HG02610 (cell line): ENCODE measurements around the gene ELP5.
A peak's percentile ranks its signal among the peaks of the same experiment; 100 is the strongest.

Experiments used
- ATAC-seq: cut with Tn5 transposase; IDR thresholded peaks from one replicate; pipeline ENCODE4 v1.9.1; 2021; ENCODE audit warnings: mild to moderate bottlenecking, moderate library complexity; ENCODE audit not compliant: unreplicated experiment

ELP5 gene

GRCh38 chr17:7218758-7219157, 33.3 kb upstream of the ELP5 start:
- ATAC-seq = no peak

- ATAC-seq = no peak
Observed at GRCh38 chr17:7219229-7219811, 32.7 kb upstream of the ELP5 start.

DNA sequence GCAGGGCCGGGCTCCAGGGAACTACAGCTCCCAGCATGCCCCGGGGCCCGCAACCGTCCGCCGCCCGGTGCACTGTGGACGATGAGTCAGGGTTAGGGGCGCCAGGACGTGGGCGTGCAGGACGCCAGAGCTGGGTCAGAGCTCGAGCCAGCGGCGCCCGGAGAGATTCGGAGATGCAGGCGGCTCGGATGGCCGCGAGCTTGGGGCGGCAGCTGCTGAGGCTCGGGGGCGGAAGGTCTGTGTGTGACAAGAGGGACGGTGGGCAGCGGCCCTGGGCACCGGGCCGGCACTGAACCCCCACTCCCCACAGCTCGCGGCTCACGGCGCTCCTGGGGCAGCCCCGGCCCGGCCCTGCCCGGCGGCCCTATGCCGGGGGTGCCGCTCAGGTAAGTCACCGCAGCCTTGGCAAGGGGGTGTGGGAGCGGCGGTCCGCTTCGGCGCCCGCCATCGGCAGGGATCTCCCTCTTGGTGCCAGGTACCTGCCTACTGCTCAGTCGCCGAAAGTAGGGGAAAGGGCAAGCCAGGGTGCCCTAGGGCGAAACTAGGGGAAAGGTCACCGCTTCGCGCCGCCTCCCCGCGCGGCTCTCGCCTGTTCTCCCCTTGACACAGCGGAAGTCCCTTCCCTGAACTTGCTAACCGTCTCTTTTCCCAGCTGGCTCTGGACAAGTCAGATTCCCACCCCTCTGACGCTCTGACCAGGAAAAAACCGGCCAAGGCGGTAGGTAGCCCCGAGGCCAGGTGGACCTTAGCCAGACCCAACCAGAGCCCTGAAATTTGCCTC, 32.0 kb upstream of the ELP5 start, which contains the start of the genes ACADVL and DLG4:
Gene ACADVL, plus strand, starts transcription at position 127 of the 781 bp plus-strand sequence. Its CDS starts 47 bp downstream, at position 174.
Gene DLG4, minus strand, starts transcription at position 25 of the 781 bp plus-strand sequence.
- peak; percentile 65 for ATAC-seq

GRCh38 chr17:7220593-7221277, 31.3 kb upstream of the ELP5 start:
- no peak for ATAC-seq

DNA sequence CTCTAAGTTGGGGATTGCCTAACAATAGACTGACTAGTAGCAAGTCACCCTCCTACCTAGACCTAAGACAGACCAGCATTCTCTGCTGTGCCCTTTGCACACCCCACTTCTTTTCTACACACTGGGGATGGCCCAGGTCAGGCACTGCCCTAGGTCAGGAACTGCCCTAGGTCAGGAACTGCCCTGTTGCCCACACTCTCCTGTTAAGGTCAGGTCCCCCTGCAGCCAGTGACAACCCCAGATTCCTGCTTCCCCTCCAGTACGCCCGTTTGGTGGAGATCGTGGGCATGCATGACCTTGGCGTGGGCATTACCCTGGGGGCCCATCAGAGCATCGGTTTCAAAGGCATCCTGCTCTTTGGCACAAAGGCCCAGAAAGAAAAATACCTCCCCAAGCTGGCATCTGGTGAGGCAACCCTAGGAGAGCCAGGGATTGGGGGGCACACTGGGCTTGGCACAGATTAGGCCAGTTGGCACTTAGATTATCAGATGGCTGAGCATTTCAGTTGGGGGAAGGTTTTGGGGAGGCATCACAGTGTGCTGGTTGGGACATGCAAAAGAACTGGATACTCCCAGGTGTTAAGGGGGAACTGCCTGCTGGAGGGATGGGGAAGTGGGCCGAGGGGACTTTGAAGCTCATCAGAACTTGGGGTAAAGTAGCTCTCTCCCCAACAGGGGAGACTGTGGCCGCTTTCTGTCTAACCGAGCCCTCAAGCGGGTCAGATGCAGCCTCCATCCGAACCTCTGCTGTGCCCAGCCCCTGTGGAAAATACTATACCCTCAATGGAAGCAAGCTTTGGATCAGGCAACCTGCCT, 30.5 kb upstream of the ELP5 start:
- no peak for ATAC-seq

DNA sequence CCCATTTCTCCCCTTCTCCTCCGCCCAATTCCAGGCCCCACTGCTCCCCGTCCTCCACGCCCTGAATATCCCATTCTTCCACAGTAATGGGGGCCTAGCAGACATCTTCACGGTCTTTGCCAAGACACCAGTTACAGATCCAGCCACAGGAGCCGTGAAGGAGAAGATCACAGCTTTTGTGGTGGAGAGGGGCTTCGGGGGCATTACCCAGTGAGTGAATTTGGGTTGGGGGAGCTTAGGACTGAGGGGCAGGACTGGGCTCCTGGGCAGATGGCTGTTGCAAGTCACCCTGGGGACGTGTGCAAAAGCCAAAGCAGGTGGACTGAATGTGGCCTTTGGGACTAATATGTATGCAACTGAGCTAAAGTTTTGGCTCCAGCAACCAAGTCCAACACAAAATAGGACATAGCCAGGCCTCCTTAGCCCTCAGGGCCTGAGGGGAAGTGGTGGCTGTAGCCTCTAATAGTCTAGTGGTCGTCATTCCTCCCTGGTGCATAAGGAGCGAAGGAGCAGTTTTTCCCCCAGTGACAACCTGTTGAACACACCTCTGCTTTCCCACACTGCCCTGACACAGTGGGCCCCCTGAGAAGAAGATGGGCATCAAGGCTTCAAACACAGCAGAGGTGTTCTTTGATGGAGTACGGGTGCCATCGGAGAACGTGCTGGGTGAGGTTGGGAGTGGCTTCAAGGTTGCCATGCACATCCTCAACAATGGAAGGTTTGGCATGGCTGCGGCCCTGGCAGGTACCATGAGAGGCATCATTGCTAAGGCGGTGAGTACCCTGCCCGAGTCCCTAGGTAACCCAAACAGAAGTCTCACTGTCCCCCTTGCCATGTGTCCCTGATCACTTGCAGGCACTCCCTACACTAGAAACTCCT, 29.7 kb upstream of the ELP5 start:
- no peak for ATAC-seq

DNA sequence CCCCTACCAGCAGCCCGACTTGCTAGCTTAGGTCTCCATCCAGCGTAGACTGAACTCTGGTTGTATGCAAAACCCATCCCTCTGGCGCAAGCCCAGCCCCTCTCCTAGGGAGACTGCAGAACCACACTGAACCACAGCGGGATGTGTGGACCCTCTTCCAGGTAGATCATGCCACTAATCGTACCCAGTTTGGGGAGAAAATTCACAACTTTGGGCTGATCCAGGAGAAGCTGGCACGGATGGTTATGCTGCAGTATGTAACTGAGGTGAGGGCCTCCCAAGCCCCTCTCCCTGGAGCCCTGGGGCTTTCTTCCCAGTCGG, 29.1 kb upstream of the ELP5 start:
- ATAC-seq = no peak

GRCh38 chr17:7223375-7223774, 28.6 kb upstream of the ELP5 start:
- ATAC-seq = no peak

DNA sequence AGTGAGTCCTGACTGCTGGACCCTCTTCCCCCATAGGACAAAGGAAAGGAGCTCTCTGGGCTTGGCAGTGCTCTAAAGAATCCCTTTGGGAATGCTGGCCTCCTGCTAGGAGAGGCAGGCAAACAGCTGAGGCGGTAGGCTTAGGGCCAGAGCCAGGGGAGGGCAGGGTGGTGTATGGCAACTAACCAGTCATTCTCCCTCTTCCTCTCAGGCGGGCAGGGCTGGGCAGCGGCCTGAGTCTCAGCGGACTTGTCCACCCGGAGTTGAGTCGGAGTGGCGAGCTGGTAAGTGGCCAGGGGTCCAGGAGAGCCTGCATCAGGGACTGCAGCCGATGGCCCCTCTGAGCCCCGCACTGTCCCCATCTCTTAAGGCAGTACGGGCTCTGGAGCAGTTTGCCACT, 27.9 kb upstream of the ELP5 start:
- no peak for ATAC-seq

- ATAC-seq = no peak
Observed at GRCh38 chr17:7224661-7225111, 27.3 kb upstream of the ELP5 start.

GRCh38 chr17:7225711-7226331, 26.2 kb upstream of the ELP5 start:
- ATAC-seq = no peak

DNA sequence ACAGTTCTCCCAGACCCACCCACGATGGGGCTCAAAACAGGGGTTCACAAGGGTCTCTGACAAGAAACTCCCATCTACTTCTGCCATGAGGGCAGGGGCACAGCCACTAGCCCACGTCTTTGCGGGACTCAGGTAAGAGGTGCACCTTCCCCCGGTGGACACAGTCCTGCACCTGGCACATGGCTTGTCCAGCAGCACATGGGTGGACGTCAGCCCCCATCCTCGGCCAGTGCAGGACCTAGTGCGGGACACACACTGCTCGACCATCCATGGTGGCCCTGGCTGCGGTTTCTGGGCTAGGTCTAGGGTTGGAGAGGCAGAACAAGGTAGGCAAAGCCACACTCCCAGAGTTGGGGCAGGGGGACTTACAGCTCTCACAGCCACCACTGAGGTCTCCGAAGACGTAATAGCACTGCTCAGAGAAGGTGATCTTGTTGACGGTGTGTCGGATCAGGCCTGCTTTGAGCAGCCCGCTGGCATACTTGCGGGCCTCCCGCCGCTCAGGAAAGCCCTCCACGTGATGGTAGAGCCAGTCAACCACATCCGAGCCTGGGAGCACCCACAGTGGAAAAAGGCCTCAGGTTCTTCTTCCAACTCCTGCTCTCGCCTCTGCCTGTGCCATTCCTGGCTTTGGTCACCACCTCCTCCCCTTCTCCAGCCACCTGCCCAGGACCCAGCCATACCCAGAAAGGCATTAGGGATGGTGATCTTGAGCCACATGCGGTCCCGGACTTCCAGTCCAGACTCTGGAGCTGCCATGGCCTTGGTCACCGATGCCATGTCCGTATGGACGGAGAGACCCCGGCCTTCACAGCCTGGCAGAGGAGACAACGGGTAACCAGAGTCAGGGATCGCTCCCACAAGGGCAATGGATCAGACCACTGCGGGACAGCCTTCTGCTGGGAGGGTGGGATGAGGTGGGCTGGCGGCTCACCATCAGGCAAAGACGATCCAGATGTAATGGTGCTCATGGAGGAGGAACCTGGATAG, 25.0 kb upstream of the ELP5 start:
- ATAC-seq = no peak

- ATAC-seq = no peak
Observed at GRCh38 chr17:7228920-7229319, 23.1 kb upstream of the ELP5 start.

DNA sequence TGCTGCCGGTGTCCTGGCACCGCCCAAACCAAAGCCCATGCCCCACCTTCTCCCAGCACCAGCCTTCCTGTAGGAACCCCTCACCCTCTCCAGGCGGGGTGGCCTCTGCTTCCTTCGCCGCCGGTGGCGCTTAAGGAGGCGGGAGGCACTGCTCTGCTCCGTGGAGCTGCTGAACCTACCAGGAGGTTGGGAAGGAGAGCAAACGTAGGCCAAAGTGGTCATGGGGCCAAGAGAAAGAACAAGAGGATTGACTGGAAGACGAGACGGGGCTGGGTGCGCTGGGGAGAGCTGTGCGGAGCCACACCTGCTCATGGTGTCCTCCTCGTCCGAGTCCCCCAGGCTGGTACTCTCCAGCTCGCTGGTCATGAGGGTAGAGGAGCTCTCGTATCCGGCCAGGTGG, 22.5 kb upstream of the ELP5 start:
- ATAC-seq = no peak

- ATAC-seq = no peak
Observed at GRCh38 chr17:7232114-7232513, 19.9 kb upstream of the ELP5 start.

- ATAC-seq = no peak
Observed at GRCh38 chr17:7233701-7234082, 18.3 kb upstream of the ELP5 start.

GRCh38 chr17:7234083-7234951, 17.7 kb upstream of the ELP5 start, which contains the start of gene DVL2:
DVL2 (minus strand) TSS chr17:7234517; CDS start chr17:7234262, 255 bp downstream.
- ATAC-seq = peak; percentile 54
